ENCODE measurements around the gene GAS2L2. TPM values are rescaled to one million over a fixed set of nuclear protein-coding genes. Genes with fewer than 3 reads are reported as not detected.

The GAS2L2 gene
- total and polyA plus RNA-seq, 2 experiments from 2014 or later: 0.06 TPM; not detected in 1

DNA sequence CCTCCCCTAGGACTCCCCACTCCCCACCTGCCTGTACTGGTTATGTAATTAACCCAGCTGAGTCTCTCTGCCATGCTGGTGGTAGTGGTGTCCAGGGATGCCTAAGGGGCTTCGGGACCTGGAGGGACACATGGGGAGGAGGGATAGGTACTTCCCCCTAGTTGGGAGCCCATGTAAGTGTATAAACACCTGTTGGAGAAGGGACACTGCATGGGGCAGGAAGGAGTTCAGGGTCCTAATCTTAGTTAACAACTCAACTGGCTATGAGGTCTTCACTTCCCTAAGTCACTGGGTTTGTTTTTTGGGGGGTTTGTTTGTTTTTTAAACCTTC lies 20.3 kb downstream of the GAS2L2 start:
- ATAC-seq (no peak), DNase-seq (ENCODE audit: low spot score) (peak; percentile 39)
- Histone ChIP-seq H2AFZ (no peak overlapping the region), H3K79me2 (replicated peaks; ENCODE audit: insufficient read depth) (no peaks in the 10 kb centered on the region), H3K9me2 (ENCODE audit: insufficient read depth) (no peaks in the 10 kb centered on the region), H3K27ac (ENCODE audit: low read depth) (no peak overlapping the region), H3K36me3 (ENCODE audit: insufficient read depth) (no peaks in the 10 kb centered on the region), H3K4me3 (peak overlapping the region; percentile 89), H3K27me3 (ENCODE audit: insufficient read depth) (peaks cover 13% of the 10 kb centered on the region), H3K4me1 (ENCODE audit: insufficient read depth) (peaks cover 26% of the 10 kb centered on the region), H4K20me1 (replicated peaks; ENCODE audit: insufficient read depth) (no peaks in the 10 kb centered on the region; the same call in 1 of the 2 replicates), H3F3A (replicated peaks; ENCODE audit: low read depth) (0 out of 2 replicates have a peak, but pooled peaks cover 3% of the 10 kb centered on the region), H3K4me2 (peak overlapping the region; percentile 93)
- peak overlapping the region; percentile 91 for H3K4me3 Mint-ChIP-seq
- no peaks in the 10 kb centered on the region; the same call in 2 of the 3 replicates for H3K36me3 Mint-ChIP-seq (ENCODE audit: low read depth)
- no peaks in the 10 kb centered on the region for H3K9me3 Mint-ChIP-seq
- TF ChIP-seq CTCF (conservative IDR thresholded peaks at IDR 0.05; ENCODE audit: low read depth in 2 of 2) (no peak), JUNB (IDR thresholded peaks at IDR 0.05; ENCODE audit: unreplicated experiment) (no peak), POLR2AphosphoS5 (IDR thresholded peaks at IDR 0.05; ENCODE audit: low read depth) (no peak), CREB1 (CRISPR knock-in tag; IDR thresholded peaks at IDR 0.05; ENCODE audit: low read depth) (no peak), ZNF114 (CRISPR knock-in tag; IDR thresholded peaks at IDR 0.05) (no peak)
- TF ChIP-seq, protein P1, sequence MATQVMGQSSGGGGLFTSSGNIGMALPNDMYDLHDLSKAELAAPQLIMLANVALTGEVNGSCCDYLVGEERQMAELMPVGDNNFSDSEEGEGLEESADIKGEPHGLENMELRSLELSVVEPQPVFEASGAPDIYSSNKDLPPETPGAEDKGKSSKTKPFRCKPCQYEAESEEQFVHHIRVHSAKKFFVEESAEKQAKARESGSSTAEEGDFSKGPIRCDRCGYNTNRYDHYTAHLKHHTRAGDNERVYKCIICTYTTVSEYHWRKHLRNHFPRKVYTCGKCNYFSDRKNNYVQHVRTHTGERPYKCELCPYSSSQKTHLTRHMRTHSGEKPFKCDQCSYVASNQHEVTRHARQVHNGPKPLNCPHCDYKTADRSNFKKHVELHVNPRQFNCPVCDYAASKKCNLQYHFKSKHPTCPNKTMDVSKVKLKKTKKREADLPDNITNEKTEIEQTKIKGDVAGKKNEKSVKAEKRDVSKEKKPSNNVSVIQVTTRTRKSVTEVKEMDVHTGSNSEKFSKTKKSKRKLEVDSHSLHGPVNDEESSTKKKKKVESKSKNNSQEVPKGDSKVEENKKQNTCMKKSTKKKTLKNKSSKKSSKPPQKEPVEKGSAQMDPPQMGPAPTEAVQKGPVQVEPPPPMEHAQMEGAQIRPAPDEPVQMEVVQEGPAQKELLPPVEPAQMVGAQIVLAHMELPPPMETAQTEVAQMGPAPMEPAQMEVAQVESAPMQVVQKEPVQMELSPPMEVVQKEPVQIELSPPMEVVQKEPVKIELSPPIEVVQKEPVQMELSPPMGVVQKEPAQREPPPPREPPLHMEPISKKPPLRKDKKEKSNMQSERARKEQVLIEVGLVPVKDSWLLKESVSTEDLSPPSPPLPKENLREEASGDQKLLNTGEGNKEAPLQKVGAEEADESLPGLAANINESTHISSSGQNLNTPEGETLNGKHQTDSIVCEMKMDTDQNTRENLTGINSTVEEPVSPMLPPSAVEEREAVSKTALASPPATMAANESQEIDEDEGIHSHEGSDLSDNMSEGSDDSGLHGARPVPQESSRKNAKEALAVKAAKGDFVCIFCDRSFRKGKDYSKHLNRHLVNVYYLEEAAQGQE (IDR thresholded peaks at IDR 0.05; ENCODE audit: unreplicated experiment): no peak
- peaks cover 15% of the 10 kb centered on the region for H3K27me3 Mint-ChIP-seq (ENCODE audit: insufficient read depth, low read depth, poor library complexity)
- peaks cover 31% of the 10 kb centered on the region for H3K4me1 Mint-ChIP-seq
- no peak overlapping the region for H3K27ac Mint-ChIP-seq

- Histone ChIP-seq H3F3A (replicated peaks; ENCODE audit: low read depth) (0 out of 2 replicates have a peak, but pooled peaks cover 3% of the 10 kb centered on the region), H3K4me3 (peak overlapping the region; percentile 89), H2AFZ (peak overlapping the region; percentile 87), H3K4me2 (peak overlapping the region; percentile 93), H3K36me3 (ENCODE audit: insufficient read depth) (no peaks in the 10 kb centered on the region), H4K20me1 (replicated peaks; ENCODE audit: insufficient read depth) (no peaks in the 10 kb centered on the region; the same call in 1 of the 2 replicates), H3K9me2 (ENCODE audit: insufficient read depth) (no peaks in the 10 kb centered on the region), H3K4me1 (ENCODE audit: insufficient read depth) (peaks cover 26% of the 10 kb centered on the region), H3K27me3 (ENCODE audit: insufficient read depth) (peaks cover 13% of the 10 kb centered on the region), H3K79me2 (replicated peaks; ENCODE audit: insufficient read depth) (no peaks in the 10 kb centered on the region), H3K27ac (ENCODE audit: low read depth) (no peak overlapping the region)
- DNase-seq (ENCODE audit: low spot score) (peak; percentile 63), ATAC-seq (peak; percentile 55)
- H3K36me3 Mint-ChIP-seq (ENCODE audit: low read depth): no peaks in the 10 kb centered on the region; the same call in 2 of the 3 replicates
- H3K4me3 Mint-ChIP-seq: peak overlapping the region; percentile 91
- no peaks in the 10 kb centered on the region for H3K9me3 Mint-ChIP-seq
- TF ChIP-seq POLR2AphosphoS5 (IDR thresholded peaks at IDR 0.05; ENCODE audit: low read depth) (no peak), ZNF331 (CRISPR knock-in tag; IDR thresholded peaks at IDR 0.05; ENCODE audit: low read depth) (no peak), CREB1 (CRISPR knock-in tag; IDR thresholded peaks at IDR 0.05; ENCODE audit: low read depth) (no peak)
- no peak overlapping the region for H3K27ac Mint-ChIP-seq
- peaks cover 15% of the 10 kb centered on the region for H3K27me3 Mint-ChIP-seq (ENCODE audit: insufficient read depth, low read depth, poor library complexity)
- peaks cover 31% of the 10 kb centered on the region for H3K4me1 Mint-ChIP-seq
These were observed 20.9 kb downstream of the GAS2L2 start for GRCh38 chr17:35731917-35732805.

All from GM23338 (cell line).